CD4-positive, alpha-beta T cell (primary cell): ENCODE measurements around the gene FAM124B. TPM values are rescaled to one million over a fixed set of nuclear protein-coding genes. Genes with fewer than 3 reads are reported as not detected.

Source experiments
- ATAC-seq: fragments of 200-7000 bp; cut with Tn5 transposase; one replicate; pipeline ENCODE4 v1.10.0; 2022; ENCODE audit warnings: mild to moderate bottlenecking; ENCODE audit not compliant: poor library complexity
- CTCF ChIA-PET: fragments of 350-600 bp; sonication (Branson Sonifier 250); formaldehyde crosslinking; loops from one replicate; lab custom pipeline; 2021; ENCODE audit warnings: antibody characterized with exemption, inconsistent platforms; lab: Charles Lee
- POLR2A ChIA-PET: fragments of 350-600 bp; sonication (Branson Sonifier 250); formaldehyde crosslinking; loops from one replicate; lab custom pipeline; 2021; ENCODE audit warnings: antibody characterized with exemption, inconsistent platforms; lab: Charles Lee
- DNase-seq, 14 experiments: peaks; one replicate each; pipeline ENCODE4 v3.0.0-alpha.2; 2013 to 2020; ENCODE audit warnings: mixed read lengths in 2 of 14
- H3K27ac ChIP-seq, 2 donors: one replicate each; pipeline versions ENCODE4 v1.5.1 to v1.7.0; 2013; ENCODE audit warnings: low read length in 2 of 2, low read depth in 1 of 2, mild to moderate bottlenecking in 1 of 2
- H3K27me3 ChIP-seq, 2 experiments: 1 replicate in 1 of 2; 2 replicates in 1 of 2; pipeline versions ENCODE4 v1.6.1 to v1.7.0; 2013; ENCODE audit warnings: low read length in 2 of 2, control low read depth in 1 of 2, mild to moderate bottlenecking in 1 of 2, moderate library complexity in 1 of 2; ENCODE audit not compliant: insufficient read depth in 2 of 2, control insufficient read depth in 1 of 2
- H3K36me3 ChIP-seq: one replicate; pipeline ENCODE4 v1.6.1; 2013; ENCODE audit warnings: low read length, control low read depth; ENCODE audit not compliant: insufficient read depth
- H3K4me1 ChIP-seq: one replicate; pipeline ENCODE4 v1.6.1; 2013; ENCODE audit warnings: low read length, control low read depth; ENCODE audit not compliant: insufficient read depth
- H3K4me3 ChIP-seq: one replicate; pipeline ENCODE4 v1.5.1; 2013; ENCODE audit warnings: mild to moderate bottlenecking, low read length, moderate library complexity
- H3K9me3 ChIP-seq, 2 experiments: 1 replicate in 1 of 2; 2 replicates in 1 of 2; pipeline versions ENCODE4 v1.6.1 to v1.7.0; 2013; ENCODE audit warnings: low read length in 2 of 2, mild to moderate bottlenecking in 2 of 2, control low read depth in 1 of 2, moderate library complexity in 1 of 2; ENCODE audit not compliant: control insufficient read depth in 1 of 2, insufficient read depth in 1 of 2
- H3K27ac Mint-ChIP-seq: one replicate; pipeline ENCODE4 v1.8.0; 2020; ENCODE audit warnings: mixed read lengths
- H3K27me3 Mint-ChIP-seq: one replicate; pipeline ENCODE4 v1.8.0; 2021; ENCODE audit warnings: mixed read lengths
- H3K36me3 Mint-ChIP-seq: one replicate; pipeline ENCODE4 v1.8.0; 2021; ENCODE audit warnings: low read depth, mixed read lengths
- H3K4me1 Mint-ChIP-seq: one replicate; pipeline ENCODE4 v1.8.0; 2021; ENCODE audit warnings: low read depth, mixed read lengths
- H3K4me3 Mint-ChIP-seq: one replicate; pipeline ENCODE4 v1.8.0; 2020; ENCODE audit warnings: mild to moderate bottlenecking, mixed read lengths
- H3K9me3 Mint-ChIP-seq: one replicate; pipeline ENCODE4 v1.8.0; 2020; ENCODE audit warnings: mixed read lengths
- intact Hi-C, 2 experiments: fragments of 100-400 bp; cut with DNase I in 1 of 2; cut with micrococcal nuclease in 1 of 2; formaldehyde crosslinking; loops; one replicate each; pipeline versions ENCODE4 v1.15.1 to v1.9.0; 2023 to 2025; cut with DNase I, micrococcal nuclease
- total RNA-seq, 174 experiments: library from RNA in 2 of 174; stranded (reverse) in 2 of 174; gene quantifications; one replicate each; pipeline ENCODE4 v1.2.3 and lab custom pipeline; 2021 to 2026
- TF ChIP-seq, protein P1 (sequence below): fragments of 200-600 bp; IDR thresholded peaks from one replicate; pipeline ENCODE4 v1.8.0; 2022; ENCODE audit warnings: antibody characterized with exemption, mild to moderate bottlenecking

Gene FAM124B
- total RNA-seq, 2 experiments from 2014 or later: 1.1 to 1.3 TPM

DNA sequence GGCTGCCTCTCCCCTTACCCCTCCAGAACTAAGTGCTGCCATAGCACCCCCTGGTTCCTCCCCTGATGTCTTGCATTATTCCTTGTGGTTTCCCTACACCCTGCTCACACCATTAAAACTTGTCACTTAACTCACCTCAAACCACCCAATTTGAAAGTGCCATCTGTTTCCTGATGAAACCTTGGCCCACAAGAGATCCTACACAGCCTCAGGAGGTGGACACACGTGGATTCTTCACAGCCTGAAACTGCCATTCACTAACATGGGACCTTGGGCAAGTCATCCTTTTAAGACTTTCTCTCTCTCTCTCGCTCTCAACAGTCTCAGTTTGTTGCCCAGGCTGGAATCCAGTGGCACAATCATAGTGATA is 27.5 kb upstream of the FAM124B start:
- Histone ChIP-seq H3K4me3 (no peak overlapping the region), H3K36me3 (no peaks in the 10 kb centered on the region), H3K9me3 (peaks cover 0 to 7% of the 10 kb centered on the region in 2 experiments), H3K27ac (no peak overlapping the region), H3K4me1 (no peaks in the 10 kb centered on the region), H3K27me3 (peaks cover 0 to 3% of the 10 kb centered on the region in 2 experiments)
- no peak for DNase-seq
- intact Hi-C loops: no loop called here
- ChIA-PET POLR2A (no interaction called here), CTCF (interaction anchor here (0.6 kb wide), 1 partner anchor 97 kb away, joined by 6 read pairs; no protein-coding TSS in a partner anchor)
- no peaks in the 10 kb centered on the region for H3K36me3 Mint-ChIP-seq
- no peak for ATAC-seq
- H3K4me1 Mint-ChIP-seq: no peaks in the 10 kb centered on the region
- peaks cover 2% of the 10 kb centered on the region for H3K9me3 Mint-ChIP-seq
- TF ChIP-seq, protein P1, sequence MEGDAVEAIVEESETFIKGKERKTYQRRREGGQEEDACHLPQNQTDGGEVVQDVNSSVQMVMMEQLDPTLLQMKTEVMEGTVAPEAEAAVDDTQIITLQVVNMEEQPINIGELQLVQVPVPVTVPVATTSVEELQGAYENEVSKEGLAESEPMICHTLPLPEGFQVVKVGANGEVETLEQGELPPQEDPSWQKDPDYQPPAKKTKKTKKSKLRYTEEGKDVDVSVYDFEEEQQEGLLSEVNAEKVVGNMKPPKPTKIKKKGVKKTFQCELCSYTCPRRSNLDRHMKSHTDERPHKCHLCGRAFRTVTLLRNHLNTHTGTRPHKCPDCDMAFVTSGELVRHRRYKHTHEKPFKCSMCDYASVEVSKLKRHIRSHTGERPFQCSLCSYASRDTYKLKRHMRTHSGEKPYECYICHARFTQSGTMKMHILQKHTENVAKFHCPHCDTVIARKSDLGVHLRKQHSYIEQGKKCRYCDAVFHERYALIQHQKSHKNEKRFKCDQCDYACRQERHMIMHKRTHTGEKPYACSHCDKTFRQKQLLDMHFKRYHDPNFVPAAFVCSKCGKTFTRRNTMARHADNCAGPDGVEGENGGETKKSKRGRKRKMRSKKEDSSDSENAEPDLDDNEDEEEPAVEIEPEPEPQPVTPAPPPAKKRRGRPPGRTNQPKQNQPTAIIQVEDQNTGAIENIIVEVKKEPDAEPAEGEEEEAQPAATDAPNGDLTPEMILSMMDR: no peak
- no peak overlapping the region for H3K27ac Mint-ChIP-seq
- peaks cover 15% of the 10 kb centered on the region for H3K27me3 Mint-ChIP-seq
- H3K4me3 Mint-ChIP-seq: no peak overlapping the region

DNA sequence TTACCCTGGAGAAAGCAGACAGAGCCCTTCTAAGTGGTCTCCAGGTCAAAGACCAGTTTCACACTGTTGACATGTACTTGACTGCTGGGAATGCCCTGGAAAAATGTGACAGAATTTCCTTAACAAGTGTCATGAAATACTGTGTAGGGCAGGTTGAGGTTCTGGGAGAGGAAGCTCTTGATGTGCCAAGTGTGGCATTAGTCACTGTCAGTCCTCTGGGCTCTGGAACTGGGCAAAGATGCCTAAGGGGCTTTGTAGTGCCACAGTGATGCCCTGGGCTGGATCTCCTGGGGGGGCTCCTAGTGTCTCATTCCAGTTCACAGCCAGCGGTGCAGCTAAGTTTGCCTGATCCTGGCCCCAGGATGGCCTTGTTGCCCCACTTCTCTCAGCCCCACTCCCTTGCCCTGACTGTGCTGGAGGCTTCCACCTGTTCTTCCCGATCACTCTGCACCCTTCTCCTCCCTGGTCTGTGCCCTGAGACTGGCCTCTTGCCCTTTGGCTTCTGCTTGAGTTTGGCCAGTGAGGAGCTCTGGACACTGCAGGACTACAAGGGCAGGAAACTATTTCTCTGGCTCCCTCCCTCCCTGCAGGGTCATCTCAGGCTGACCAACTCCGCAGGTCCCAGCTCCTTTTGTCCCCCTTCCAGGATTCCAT is 27.0 kb upstream of the FAM124B start:
- Mint-ChIP-seq H3K36me3 (no peaks in the 10 kb centered on the region), H3K27ac (no peak overlapping the region), H3K4me3 (no peak overlapping the region), H3K9me3 (peaks cover 4% of the 10 kb centered on the region), H3K4me1 (no peaks in the 10 kb centered on the region), H3K27me3 (peaks cover 15% of the 10 kb centered on the region)
- TF ChIP-seq, protein P1: no peak
- DNase-seq: no peak
- Histone ChIP-seq H3K4me3 (no peak overlapping the region), H3K27ac (no peak overlapping the region), H3K36me3 (no peaks in the 10 kb centered on the region), H3K27me3 (peaks cover 0 to 3% of the 10 kb centered on the region in 2 experiments), H3K4me1 (no peaks in the 10 kb centered on the region), H3K9me3 (peaks cover 0 to 7% of the 10 kb centered on the region in 2 experiments)
- ChIA-PET POLR2A (no interaction called here), CTCF (interaction anchor here (0.6 kb wide), 1 partner anchor 97 kb away, joined by 6 read pairs; no protein-coding TSS in a partner anchor)
- ATAC-seq: no peak
- intact Hi-C loops: no loop called here

DNA sequence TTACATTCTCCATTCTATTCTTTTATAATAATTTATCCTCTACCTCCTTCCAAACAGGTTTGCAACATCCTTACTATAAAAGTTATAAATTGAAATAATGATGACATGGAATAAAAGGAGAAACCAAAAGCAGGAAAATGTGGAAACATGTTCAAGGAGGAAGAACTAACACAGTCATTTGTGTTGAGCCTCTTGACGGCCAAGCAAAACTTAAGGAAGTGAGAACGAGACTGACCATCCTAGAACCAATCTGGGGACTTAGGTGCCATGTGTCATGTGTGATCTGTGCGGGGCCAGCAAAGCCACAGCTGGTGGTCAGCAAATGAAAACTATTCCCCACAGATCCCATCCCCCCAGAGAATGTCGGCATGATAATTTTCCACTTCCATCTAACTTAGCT is 25.6 kb upstream of the FAM124B start:
- ChIA-PET CTCF (no interaction called here), POLR2A (no interaction called here)
- Histone ChIP-seq H3K4me1 (no peaks in the 10 kb centered on the region), H3K4me3 (no peak overlapping the region), H3K27ac (no peak overlapping the region), H3K9me3 (peaks cover 0 to 7% of the 10 kb centered on the region in 2 experiments), H3K36me3 (no peaks in the 10 kb centered on the region), H3K27me3 (peaks cover 0 to 3% of the 10 kb centered on the region in 2 experiments)
- Mint-ChIP-seq H3K27ac (no peak overlapping the region), H3K9me3 (peaks cover 4% of the 10 kb centered on the region), H3K27me3 (peaks cover 15% of the 10 kb centered on the region), H3K4me3 (no peak overlapping the region), H3K4me1 (no peaks in the 10 kb centered on the region), H3K36me3 (no peaks in the 10 kb centered on the region)
- TF ChIP-seq, protein P1: no peak
- DNase-seq (no peak), ATAC-seq (no peak)
- intact Hi-C loops: no loop called here
